ELR (cell line): ENCODE measurements around the gene MTM1.

Experiments
- DNase-seq: peaks from one replicate; pipeline ENCODE4 v3.0.0-alpha.2; 2015; ENCODE audit warnings: low read depth

Gene MTM1

DNA sequence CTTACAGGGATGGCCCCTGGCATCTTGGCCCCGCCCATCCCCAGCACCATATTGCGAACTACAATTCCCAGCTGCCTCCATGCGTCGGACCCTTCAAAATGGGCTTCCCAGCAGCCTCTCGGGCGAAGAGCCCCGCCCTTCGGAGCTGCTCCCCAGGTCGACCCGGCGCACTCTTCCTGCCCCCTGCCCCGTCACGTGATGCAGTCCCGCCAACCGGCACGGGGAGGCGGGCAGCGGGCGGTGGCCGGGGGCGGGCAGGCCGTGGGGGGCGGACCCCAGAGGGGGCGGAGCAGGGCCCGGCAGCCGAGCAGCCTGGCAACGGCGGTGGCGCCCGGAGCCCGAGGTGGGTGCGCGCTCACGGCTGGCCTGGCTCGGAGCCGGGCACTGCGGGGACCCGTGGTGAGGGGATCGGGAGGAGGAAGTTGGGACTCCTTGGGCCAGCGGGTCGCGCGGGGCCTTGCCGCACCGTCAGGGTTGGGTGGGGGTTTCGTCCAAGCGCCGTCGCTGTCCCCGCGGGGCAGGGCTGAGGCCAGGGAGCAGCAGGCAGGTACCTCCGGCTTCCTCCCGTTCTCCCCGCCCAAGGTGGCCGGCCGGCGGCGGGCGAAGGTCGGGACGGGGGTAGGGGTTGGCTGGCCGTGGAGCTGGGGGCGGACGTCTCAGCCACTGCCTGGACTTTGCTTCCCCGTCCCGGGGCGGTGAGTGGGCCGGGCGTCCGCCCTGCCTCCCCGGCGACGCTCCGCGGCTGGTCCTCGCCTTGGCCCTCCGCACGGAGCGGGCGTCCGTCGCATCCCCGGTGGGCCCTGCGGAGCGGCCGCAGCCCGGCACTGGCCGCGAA lies at the start of gene MTM1:
TSS of gene MTM1 (plus strand) at position 302 of the 835 bp plus-strand sequence. CDS start 23,994 bp downstream, outside the sequence.
- peak; percentile 96 for DNase-seq

DNA sequence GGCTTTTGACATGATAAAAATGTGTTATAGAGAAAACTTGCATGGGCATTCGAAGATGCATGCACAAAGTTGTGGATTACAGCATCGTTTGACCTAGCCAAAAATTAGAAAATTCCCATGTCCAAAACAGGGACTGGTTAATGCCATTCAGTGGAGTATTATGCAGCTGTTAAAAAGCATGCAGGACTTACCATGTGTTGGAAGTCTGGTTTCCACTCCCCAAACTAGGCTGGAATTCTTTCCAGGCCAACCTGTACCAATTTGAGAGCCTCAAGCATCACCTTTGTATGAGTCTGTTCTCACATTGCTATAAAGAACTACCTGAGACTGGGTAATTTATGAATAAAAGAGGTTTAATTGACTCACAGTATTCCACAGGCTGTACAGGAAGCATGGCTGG lies 45.9 kb upstream of the MTM1 start:
- DNase-seq = no peak

DNA sequence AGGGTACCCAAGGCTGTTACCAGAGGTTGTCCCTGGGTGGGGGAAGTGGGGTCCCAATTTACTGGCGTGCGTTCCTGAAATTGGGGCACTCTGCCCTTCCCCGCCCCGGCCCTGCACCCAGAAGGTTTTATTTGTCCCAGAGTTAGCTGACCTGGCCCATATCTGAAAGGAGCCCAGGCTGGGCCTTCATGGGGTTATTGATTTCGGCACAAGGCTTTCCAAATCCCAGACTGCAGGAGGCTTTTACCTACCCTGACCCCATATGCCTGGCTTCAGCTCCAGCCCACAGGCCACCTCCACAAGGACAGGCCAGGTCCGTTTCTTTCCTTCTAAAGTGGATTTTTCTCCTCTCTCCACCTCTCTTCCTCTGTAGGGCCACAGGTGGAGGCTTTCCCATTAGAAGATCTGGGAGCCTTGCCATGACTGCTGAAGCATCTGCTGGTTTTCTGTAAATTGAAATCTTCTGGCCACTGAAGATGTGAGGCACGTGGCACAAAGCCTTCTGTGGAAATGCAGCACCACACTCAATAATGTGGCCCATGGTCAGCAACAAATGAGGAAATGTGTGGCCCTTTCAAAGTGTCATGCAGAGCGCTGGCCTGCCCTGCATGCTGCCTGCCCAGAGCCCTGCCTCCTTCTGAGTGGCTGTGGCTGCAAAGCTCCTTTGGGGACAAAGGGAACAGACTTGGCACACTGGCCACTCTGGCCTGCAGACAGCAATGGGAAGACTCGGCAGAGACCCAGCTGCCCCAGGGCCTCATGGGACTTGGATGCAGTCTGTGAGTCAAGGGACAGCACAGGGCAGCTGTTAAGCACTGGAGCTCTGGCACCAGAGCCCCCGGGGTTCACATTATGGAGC lies 43.1 kb upstream of the MTM1 start:
- no peak for DNase-seq

DNA sequence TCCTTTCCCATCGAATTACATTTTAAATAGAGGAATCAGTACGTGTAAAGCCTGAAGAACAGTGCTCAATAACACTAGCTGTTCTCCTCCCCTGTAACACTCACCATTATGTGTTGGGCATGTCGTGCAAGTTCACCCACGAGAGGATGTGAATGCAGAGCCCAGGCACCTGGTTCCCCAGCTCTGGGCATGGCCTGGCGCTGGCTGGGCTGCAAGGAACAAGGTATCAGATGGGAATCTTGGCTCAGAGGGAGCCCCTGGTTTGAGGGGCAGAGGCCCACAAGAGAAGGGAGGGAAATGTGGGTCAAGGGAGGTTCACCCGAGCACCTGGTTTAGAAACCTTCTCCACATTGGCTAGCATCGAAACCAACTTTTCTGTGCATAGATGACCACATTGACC lies 41.7 kb upstream of the MTM1 start:
- DNase-seq = no peak

DNA sequence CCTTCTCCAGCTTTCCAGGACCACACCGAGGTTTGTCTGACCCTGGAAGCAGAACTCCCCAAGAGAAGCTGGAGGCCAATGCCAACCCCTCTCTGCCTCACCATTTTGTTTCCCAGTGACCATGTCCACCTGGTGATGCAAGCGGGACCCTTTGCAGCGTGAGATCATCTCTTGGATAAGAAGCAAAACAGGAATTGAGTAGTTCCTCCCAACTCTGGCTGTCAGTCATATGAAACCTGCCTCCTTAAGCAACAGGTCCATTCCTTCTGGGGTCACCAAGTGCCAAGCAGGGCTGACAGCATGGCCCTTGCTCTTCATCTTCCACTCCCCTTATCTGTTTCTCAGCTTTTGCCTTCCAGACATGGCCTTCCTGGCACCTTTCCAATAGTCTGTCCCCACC lies 41.3 kb upstream of the MTM1 start:
- DNase-seq = no peak

DNA sequence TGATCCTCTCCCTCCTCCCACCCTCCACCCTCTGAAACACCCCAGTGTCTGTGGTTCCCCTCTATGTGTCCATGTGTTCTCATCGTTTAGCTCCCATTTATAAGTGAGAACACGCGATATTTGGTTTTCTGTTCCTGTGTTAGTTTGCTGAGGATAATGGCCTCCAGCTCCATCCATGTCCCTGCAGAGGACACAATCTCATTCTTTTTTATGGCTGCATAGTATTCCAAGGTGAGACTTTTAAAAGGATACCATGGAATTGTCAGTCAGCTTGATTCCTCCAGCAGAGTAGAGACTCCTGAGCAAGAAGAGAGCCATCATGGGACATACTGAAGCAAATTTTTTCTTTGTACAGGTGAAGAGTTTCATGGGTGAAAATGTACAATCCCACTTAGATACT lies 38.8 kb upstream of the MTM1 start:
- DNase-seq = no peak

DNA sequence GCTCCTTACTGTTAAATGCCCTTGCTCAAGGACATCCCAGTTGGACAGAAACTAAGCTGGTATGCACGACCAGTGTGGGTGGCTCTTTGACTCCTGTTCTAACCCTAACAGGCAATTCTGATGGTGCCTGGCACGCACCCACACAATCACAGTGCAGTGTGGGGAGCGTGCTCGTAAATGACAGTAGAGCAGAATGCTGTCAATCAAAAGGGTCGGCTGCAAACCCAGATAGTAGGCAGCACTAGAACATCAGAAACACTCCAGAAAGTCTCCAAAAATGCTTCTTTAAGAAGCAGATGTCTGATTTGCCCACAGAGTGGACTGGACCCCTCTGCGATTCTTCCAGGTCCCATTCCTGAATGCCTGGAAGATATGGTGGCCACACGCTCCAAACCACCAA lies 37.6 kb upstream of the MTM1 start:
- DNase-seq = no peak

DNA sequence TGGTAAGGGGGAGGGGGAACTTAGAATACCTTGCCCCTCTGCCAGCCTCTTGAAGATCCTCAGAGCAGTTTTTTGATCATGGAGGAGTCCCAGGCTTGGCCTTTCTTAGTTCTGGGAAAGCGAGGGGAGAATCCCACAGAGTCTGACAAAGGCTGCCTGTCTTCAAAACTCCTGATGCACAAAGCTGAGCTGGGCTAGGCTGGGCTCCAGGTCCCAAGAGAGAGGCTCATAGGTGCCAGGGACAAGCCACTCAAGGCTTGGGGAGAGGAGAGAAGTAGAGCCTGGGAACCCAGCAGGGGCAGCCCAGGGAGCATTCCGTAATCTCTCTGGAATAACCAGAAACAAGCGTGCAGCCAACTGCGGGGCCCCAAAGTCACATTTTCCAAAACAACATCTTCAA lies 37.0 kb upstream of the MTM1 start:
- DNase-seq = no peak

DNA sequence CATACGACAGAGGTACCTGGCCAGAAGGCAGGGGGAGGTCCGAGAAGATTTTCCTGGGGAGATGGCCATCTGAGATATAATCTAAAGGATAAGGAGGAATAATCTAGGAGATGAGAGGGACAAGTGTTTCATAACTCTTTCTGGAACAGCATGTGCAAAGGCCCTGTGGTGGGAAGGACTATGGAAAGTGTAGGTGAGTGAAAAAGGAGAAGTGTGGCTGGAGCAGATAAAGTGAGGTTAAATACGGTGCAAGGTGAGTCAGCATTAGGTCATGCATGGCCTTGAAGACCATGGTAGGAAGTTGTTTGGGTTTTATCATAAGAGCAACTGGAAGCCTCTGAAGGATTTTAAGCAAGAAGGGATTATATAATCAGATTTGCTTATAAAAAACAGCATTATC lies 34.6 kb upstream of the MTM1 start:
- peak; percentile 35 for DNase-seq

DNA sequence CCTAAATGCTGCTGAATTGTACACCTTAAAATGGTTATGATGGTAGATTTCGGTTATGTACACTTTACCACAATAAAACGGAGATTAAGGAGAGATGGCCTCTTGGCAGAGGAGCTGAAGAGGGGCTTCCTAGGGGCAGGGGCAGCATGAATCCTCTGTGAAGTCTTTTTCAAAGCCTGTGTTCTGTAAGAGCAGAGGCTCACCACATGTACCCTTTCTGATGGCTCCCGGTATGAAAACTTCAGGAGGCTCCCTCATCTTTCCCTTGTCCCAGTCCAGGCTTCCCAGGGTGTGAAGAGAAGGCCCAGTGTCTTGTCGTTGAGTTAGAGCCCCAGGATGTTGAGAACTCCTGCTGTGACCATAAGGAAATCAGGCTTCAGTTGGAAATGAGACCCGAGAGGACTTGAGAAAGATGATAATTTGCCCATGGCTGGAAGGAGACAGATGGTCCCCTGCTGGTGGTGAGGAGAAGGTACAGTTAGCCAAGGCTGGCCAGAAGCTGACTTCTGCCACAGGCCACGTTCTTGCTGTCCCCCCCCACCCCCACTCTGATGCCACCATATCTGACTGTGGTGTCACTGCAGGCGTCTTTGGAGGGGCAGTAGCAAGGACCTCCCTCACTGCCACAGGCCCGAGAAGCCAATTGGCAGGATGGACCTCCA lies 31.8 kb upstream of the MTM1 start:
- DNase-seq = no peak

DNA sequence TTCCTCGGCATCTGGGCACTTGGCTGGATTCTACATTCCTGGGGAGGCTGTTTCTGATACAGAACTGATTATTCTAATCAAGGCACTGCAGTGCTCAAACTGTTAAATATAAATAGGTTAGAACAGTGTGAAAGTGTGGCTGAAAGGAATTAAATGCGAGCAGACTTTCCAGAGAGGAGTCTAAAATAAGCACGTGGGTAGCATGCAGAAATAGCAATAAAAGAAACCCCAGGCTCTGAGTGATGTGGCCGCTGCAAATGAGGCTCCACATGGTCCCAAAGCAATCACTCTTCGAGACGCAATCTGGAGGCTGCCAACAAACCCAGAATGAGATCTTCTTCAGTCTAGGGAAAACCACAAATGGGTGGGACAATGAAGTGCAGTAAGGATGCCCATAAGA lies 30.6 kb upstream of the MTM1 start:
- DNase-seq = no peak

DNA sequence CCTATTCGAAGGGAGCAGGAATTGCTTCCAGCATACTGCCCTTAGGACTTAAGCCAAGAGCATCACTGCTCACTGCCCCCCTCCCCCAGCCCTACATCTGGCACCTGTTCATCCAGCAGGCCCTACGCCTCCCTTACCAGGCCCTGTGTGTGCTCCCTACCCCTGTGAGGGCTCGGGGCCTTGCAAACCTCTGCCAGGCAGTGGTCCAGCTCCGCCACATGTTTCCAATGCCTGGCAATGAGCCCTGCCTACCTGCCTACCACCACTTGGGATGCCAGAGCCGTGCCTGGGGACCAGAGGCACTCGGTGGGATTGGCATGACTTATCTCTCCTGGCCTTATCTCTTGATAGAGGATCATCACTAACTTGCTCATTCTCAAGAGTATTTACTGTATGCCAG lies 27.5 kb upstream of the MTM1 start:
- DNase-seq = no peak

DNA sequence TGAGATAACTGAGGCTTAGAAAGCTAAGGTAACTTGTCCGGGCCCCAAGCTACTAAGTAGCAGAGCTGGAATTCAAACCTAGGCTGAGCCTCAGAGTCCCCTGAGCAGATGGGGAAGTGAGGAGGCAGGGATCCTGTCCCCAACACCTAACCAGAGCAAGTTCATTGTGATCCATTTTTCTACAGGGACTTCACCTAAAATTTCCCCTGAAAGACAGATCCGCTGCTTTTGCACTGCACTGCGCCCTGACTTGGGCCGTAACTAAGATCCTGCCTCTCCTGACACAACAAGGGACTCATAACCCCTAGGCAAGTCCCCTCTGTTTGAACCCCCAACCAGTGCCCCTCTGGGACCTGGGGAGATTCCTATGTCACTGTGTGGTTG lies 25.6 kb upstream of the MTM1 start:
- DNase-seq = no peak

DNA sequence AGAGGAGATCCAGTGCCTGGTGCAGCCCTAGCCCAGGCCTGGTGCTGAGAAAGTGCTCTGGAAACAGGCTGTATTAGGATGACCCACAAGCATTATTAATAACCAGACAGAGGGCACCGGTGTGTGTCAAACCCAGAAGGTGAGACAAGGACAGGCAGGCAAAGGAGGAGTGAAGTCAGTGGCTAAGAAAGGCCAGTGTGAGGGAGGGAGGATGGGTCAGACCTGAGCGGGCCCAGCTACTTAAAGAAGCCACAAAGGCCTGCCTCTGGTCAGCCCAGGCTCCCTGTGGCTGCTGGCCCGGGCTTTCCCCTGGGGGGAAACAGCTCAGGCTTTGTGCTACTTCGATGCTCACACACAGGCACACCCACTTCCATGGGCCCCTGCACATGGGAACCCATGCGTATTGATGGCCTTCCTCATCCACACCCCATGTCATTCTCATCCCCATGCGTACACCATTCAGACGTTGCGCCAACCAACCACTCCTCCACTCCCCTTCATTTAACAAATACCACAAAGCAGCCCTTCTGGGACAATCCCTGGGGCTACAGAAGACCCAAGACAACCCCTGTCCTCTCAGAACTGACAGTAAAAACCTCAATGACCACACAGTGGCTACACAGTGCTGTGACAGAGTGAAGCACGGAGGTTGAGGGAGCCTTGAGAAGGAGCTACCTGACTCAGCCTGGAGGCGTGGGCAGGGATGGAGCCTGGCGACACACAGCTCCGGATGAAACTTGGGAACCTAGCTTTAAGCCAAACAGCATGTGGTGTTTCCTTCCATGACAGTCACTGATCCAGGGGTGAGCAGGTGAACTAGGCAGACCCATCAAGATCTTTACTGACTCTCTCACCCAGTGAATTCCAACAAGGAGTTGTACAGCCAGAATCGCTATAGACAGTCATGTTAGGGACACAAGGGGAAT lies 24.9 kb upstream of the MTM1 start:
- no peak for DNase-seq

DNA sequence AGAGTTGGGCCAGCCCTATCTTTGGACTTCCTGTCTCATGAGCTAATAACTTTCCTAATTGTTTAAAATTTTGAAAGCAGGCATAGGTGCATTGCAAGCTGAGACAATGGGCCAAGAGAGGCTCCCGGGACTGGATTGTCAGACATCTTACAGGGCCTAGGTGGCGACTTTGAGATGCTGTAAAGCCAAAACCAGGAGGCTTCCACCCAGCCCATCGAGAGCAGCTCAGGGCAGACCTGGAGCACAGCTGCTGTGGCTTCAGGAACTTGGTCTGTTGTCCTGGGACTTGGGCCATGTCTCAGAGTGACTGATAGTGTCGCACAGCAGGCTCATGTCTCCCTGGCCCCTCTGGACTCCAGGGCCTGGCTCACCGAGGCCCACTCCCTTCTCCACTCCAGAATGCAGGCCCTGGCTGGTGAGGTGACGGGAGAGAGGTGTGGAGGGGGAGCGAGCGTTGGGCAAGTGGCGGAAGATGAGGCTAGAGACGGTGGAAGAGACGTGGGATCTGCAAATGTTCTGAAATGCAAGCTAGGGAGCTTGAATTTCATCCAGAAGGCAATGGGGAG lies 24.1 kb upstream of the MTM1 start:
- DNase-seq = no peak

DNA sequence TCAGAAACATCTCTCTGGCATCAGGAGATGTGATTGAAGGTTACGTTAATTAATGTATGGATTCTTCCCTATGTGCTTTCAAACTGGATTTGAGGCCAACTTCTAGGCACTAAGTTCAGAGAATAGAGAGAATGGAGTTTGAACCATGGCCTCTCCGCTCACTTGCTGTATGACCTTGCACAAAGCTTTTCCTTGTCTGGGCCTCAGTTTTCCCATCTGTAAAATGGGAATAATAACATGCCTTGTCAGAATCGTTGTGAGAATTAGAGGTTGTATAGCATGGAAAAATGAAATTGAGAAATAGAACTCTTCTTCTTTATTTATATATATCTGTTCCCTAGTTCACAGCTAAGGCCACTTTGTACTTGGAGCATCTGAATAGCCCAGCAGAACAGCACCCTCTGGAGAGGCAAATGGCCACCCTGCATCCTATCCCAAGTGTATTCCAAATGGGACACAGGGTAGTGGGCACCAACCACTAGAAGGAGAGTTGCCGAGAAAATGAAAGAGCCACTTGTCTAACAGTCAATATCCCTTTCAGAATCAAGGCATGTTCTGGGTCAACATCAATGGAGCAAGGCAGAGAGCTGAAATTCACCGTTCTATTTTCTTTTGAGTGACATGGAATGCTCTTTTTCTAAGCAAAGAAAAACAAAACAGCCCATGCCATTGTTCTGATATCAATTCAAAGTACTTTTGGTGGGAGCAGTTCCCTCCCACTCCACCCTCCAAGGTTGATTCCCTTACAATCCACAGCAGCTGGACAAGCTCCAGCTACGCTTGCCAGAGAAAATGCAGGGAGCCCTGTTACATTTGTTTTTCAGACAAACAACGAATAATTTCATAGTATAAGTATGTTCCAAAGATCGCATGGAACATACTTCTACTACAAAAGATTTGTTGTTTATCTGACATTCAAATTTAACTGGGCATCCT lies 23.3 kb upstream of the MTM1 start:
- no peak for DNase-seq

DNA sequence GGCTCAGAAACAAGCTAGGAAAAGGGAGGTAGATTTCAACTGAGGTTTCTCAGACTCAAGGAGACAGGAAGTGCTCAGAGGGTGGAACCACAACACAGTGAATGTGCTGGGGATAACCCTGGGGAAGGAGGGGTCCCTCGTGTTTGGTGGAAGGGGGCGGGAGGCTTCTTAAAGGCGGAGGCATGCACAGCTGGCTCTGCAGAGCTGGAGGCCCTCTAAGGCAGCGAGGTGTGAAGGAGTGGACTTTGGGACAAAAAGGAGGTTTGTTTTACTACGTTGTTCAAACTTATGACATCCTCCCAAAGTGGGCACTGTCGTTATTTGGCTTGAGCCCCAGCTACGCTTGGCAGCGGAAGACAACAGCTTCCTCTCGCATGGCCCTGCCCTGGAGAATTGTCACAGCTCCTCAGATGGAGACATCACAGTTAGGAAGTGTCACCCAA lies 21.7 kb upstream of the MTM1 start:
- DNase-seq = no peak

DNA sequence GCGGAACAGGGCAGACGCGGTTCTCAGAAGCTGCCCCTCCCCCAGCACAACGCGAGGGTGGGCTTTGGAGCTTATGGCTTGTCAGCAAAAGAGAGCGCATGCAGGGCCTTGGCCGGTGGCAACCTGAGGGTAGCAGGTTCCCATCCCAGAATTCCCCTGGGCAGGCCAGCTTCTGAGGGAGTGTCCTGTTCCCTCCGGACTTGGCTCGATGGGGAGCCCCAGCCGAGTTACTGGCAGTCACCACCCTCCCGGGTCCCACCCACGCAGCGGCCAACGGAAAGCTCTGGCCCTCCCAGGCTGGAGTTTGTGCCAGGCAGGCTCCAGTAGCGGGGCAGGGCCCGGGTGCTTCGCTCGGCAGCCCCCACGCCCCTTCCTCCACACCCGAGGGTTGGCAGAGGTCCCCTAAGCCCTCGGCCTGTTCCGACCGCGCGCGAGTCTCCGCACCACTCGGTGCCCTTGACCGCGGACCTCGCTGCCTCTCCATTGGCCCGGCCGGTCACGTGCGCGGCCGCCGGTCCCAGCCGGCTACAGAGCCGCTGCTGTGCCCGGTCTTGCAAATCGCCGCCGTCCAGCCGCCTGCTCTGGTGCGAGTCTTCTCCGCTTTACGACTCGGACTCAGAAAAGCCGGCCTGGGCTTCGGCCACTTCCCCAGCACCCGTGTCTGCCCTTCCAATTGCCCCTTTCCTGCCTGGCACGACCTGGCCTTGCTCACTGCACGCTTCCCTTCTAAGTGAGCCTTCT lies 20.9 kb upstream of the MTM1 start:
- DNase-seq = peak; percentile 47

DNA sequence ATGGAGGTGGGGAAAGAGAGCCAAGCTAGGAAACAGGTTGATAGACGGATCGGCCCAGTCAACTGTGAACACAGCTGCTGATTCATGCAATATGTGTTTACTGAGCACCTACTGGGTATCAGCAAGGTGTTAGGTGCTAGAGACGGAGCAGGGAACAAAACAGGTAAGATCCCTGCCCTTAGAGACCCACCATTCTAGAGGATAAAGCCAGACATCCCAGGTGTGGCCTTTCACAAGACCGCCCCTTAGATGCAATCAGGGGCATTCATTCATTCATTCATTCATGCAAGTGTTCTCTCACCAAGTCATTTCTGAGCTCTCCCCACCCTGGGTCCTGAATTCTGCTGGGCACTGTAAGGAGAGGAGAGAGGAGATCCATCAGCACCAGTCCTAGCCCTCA lies 20.2 kb upstream of the MTM1 start:
- no peak for DNase-seq
